Smooth muscle cell of bladder (primary cell): Measurements from ENCODE around the gene ANKRD60. TPM values are rescaled to one million over a fixed set of nuclear protein-coding genes. Genes with fewer than 3 reads are reported as not detected.

Source experiments
- total RNA-seq: library from RNA; depleted of rRNA; stranded (reverse); fragments of >200 nt; gene quantifications from 2 replicates; pipeline ENCODE4 v1.2.3, GENCODE V29; 2014

The ANKRD60 gene
- total RNA-seq, result not detected in 2 replicates

GRCh38 chr20:58228484-58229197 is at the start of gene ANKRD60:
Gene ANKRD60, minus strand, starts transcription at chr20:58228653. Its CDS starts 0 bp downstream, at chr20:58228653.

Other genes starting within 250 kb of the ANKRD60 start
- gene RAB22A, start 81.1 kb upstream of the ANKRD60 start, total RNA-seq, result 10.0 and 13.6 TPM in 2 replicates
- gene VAPB, start 160.6 kb upstream of the ANKRD60 start, total RNA-seq, result 7.4 and 11.9 TPM in 2 replicates